SJCRH30 (cell line): ENCODE results near the gene CD164L2. TPM values are rescaled to one million over a fixed set of nuclear protein-coding genes. Genes with fewer than 3 reads are reported as not detected.
A peak's percentile ranks its signal among the peaks of the same experiment; 100 is the strongest.

Experiments used
- DNase-seq, 2 experiments: peaks; one replicate each; pipeline ENCODE4 v3.0.0-alpha.2; 2015 to 2020
- H3K27ac ChIP-seq: fragments of 250-450 bp; sonication (Bioruptor Pico); 2 replicates; pipeline ENCODE4 v1.5.1; 2020; ENCODE audit warnings: mild to moderate bottlenecking, moderate library complexity
- H3K27me3 ChIP-seq: fragments of 250-450 bp; sonication (Bioruptor Pico); 2 replicates; pipeline ENCODE4 v1.5.1; 2020; ENCODE audit warnings: mild to moderate bottlenecking, moderate library complexity
- H3K36me3 ChIP-seq: fragments of 250-450 bp; sonication (Bioruptor Pico); 2 replicates; pipeline ENCODE4 v1.5.1; 2020; ENCODE audit warnings: mild to moderate bottlenecking, moderate library complexity
- H3K4me1 ChIP-seq: fragments of 250-450 bp; sonication (Bioruptor Pico); 2 replicates; pipeline ENCODE4 v1.5.1; 2020; ENCODE audit warnings: mild to moderate bottlenecking, moderate library complexity
- H3K4me3 ChIP-seq: fragments of 250-450 bp; sonication (Bioruptor Pico); 2 replicates; pipeline ENCODE4 v1.5.1; 2020; ENCODE audit warnings: mild to moderate bottlenecking, moderate library complexity
- H3K9me3 ChIP-seq: fragments of 250-450 bp; sonication (Bioruptor Pico); replicated peaks from 2 replicates; pipeline ENCODE4 v1.5.1; 2020; ENCODE audit warnings: mild to moderate bottlenecking, moderate library complexity
- total RNA-seq: library from RNA; depleted of rRNA; stranded (reverse); fragments of >200 nt; shearing (Covaris generic); gene quantifications from 2 replicates; pipeline ENCODE4 v1.2.3, GENCODE V29; 2014

The CD164L2 gene
- total RNA-seq, 1 experiment from 2014 or later, result not detected

- no peak for DNase-seq
- Histone ChIP-seq H3K4me1 (no peaks in the 10 kb centered on the region), H3K27me3 (peaks cover 22% of the 10 kb centered on the region), H3K9me3 (no peaks in the 10 kb centered on the region), H3K27ac (no peak overlapping the region), H3K4me3 (no peak overlapping the region), H3K36me3 (no peaks in the 10 kb centered on the region)
Observed at GRCh38 chr1:27381969-27382762, 967 bp downstream of the CD164L2 start.

- DNase-seq, result no peak
- no peaks in the 10 kb centered on the region for H3K36me3 ChIP-seq
- no peaks in the 10 kb centered on the region for H3K4me1 ChIP-seq
- H3K27me3 ChIP-seq, result peaks cover 26% of the 10 kb centered on the region
- H3K4me3 ChIP-seq, result no peak overlapping the region
- no peak overlapping the region for H3K27ac ChIP-seq
- no peaks in the 10 kb centered on the region for H3K9me3 ChIP-seq
Observed at GRCh38 chr1:27380766-27381733, 2.1 kb downstream of the CD164L2 start.

GRCh38 chr1:27380224-27380623 lies 2.9 kb downstream of the CD164L2 start:
- no peak for DNase-seq
- Histone ChIP-seq H3K27me3 (peaks cover 31% of the 10 kb centered on the region), H3K4me1 (no peaks in the 10 kb centered on the region), H3K27ac (no peak overlapping the region), H3K36me3 (no peaks in the 10 kb centered on the region), H3K9me3 (no peaks in the 10 kb centered on the region), H3K4me3 (no peak overlapping the region)

DNA sequence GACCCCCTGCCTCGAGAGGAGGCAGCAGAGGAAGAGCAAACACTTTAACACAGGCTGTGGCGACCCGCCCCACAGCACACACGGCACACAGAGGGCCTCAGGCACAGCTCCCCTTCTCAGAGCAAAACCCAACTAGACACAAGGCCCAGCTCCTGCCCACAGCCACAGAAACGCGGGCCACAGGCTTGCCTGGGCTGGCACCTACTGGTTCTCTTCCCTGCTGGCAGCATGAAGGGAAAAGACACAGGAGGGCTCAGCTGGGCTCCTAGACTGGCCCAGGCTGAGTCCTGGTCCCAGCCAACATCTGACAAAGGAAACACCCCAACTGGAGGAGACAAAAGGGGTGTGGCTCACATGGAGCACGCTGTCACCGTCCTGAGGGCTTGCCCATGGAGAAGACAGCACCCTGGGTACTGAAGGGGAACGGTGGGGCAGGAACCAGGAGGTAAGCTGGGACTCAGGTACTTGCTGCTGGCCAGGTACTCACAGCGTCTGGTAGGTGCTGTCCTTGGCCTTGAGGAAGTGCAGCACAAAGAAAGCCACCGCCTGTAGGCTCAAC lies 3.5 kb downstream of the CD164L2 start:
- Histone ChIP-seq H3K4me3 (no peak overlapping the region), H3K27me3 (peaks cover 31% of the 10 kb centered on the region)

DNA sequence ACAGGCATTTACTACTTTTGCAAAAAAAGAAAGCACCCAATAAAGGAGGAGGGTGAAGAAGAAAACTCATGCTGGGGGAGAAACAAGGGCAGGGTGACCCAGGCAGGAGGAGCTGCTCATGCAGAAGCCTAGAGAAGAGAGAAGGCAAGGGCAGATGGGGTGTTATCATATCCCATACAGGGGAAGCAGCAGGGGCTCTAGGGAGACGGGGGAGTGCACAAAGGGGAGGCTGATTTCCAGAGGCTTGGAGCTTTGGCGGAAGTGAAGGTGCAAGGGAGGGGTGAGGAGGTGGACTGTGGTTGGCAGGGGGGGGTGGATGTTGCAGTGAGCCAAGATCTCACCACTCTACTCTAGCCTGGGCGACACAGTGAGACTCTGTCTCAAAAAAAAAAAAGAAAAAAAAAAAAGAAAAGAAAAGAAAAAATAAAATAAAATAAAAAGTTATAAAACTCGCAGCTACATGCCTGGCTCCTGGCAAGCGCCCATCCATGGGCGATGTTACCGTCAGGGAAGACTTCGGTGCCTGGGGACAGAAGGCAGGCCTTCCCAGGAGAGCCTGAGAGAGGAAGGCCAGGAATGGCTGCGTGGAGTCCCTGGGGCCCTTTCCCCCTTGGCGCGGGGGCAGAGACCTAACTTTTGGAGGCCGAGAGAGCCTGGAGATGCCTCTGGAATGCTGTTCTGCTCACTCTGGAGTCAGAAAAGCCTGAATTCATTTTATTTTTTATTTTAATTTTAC lies 5.2 kb downstream of the CD164L2 start:
- peaks cover 31% of the 10 kb centered on the region for H3K27me3 ChIP-seq
- no peak for DNase-seq
- H3K4me1 ChIP-seq, result no peaks in the 10 kb centered on the region
- H3K27ac ChIP-seq, result no peak overlapping the region
- no peaks in the 10 kb centered on the region for H3K36me3 ChIP-seq
- H3K4me3 ChIP-seq, result no peak overlapping the region
- no peaks in the 10 kb centered on the region for H3K9me3 ChIP-seq

More for the DNA sequence above, 3.5 kb downstream of the CD164L2 start:
- Histone ChIP-seq H3K9me3 (no peaks in the 10 kb centered on the region), H3K4me1 (no peaks in the 10 kb centered on the region), H3K27ac (no peak overlapping the region), H3K36me3 (no peaks in the 10 kb centered on the region)
- DNase-seq, result no peak

GRCh38 chr1:27374362-27375086 lies 8.6 kb downstream of the CD164L2 start, which contains the start of gene FCN3:
Gene FCN3 (minus strand): TSS chr1:27374824. CDS start chr1:27374818, 6 bp downstream.
- no peak within 1 kb of the TSS for H3K27ac ChIP-seq
- DNase-seq, result no peak
- H3K27me3 ChIP-seq, result peaks cover 15% of the 10 kb centered on the region; the same call in 1 of the 2 replicates
- no peaks in the 10 kb centered on the region for H3K9me3 ChIP-seq
- no peaks in the 10 kb centered on the region for H3K4me1 ChIP-seq
- H3K4me3 ChIP-seq, result no peak within 1 kb of the TSS
- no peaks in the 10 kb centered on the region for H3K36me3 ChIP-seq

DNA sequence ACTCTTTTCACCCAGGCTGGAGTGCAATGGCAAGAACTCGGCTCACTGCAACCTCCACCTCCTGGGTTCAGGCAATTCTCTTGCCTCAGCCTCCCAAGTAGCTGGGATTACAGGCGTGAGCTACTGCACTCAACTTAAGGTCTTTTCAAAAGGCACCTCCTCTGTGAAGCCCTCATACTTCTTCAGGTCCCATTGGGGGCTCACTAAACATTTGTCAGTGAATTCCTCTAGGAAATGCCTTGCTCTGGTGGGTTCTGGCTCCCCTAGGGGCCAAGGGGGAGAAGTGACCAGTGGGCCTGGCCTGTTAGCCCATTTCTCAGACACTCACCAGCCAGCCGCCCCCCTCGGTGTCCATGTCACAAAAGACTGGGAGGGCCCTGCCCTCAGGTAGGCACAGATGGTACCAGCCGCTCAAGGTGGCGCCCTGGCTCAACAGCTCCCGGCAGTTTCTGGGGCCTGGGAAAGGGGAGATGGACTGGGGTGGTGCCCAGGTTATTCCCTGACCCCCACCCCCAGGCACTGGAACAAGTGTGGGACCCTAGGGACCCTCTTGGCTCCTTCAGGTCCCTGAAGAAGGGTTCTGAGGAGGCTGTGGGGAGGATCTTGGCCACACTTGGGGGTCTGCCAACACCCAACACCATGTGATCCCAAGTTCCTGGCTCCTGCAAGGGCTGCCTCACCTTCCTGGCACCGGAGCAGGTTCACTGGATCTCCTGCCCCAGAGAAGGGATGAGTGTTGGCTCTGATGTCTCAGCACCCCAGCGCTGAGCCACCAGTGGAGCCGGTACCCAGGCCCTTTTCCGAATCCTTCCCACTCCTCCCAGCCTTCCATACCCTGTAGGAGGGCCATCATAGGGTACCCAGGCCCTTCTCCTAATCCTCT lies 10.1 kb downstream of the CD164L2 start:
- H3K36me3 ChIP-seq, result no peaks in the 10 kb centered on the region
- no peak overlapping the region for H3K27ac ChIP-seq
- H3K9me3 ChIP-seq, result no peaks in the 10 kb centered on the region
- DNase-seq, result peak in 1 of 2 experiments; percentile 32
- peaks cover 9% of the 10 kb centered on the region; the same call in 1 of the 2 replicates for H3K27me3 ChIP-seq
- no peak overlapping the region for H3K4me3 ChIP-seq
- no peaks in the 10 kb centered on the region for H3K4me1 ChIP-seq

- no peaks in the 10 kb centered on the region for H3K36me3 ChIP-seq
- H3K9me3 ChIP-seq, result no peaks in the 10 kb centered on the region
- peaks cover 9% of the 10 kb centered on the region; the same call in 1 of the 2 replicates for H3K27me3 ChIP-seq
- H3K4me3 ChIP-seq, result no peak overlapping the region
- 0 out of 2 replicates have a peak, but pooled peaks cover 2% of the 10 kb centered on the region for H3K4me1 ChIP-seq
- DNase-seq, result no peak
- H3K27ac ChIP-seq, result no peak overlapping the region
Observed at GRCh38 chr1:27372022-27372807, 10.9 kb downstream of the CD164L2 start.

- Histone ChIP-seq H3K36me3 (no peaks in the 10 kb centered on the region), H3K4me1 (peaks cover 8% of the 10 kb centered on the region; the same call in 1 of the 2 replicates), H3K27me3 (no peaks in the 10 kb centered on the region), H3K4me3 (no peak overlapping the region), H3K27ac (no peak overlapping the region), H3K9me3 (no peaks in the 10 kb centered on the region)
- DNase-seq, result peak in 1 of 2 experiments; percentile 48
Observed at GRCh38 chr1:27368869-27369582, 14.1 kb downstream of the CD164L2 start.

GRCh38 chr1:27367160-27367650 lies 15.9 kb downstream of the CD164L2 start:
- Histone ChIP-seq H3K27me3 (no peaks in the 10 kb centered on the region), H3K36me3 (no peaks in the 10 kb centered on the region), H3K4me3 (peak overlapping the region; percentile 71), H3K4me1 (peaks cover 8% of the 10 kb centered on the region; the same call in 1 of the 2 replicates), H3K9me3 (no peaks in the 10 kb centered on the region), H3K27ac (peak overlapping the region; percentile 59; the same call in 1 of the 2 replicates)
- DNase-seq, result no peak

DNA sequence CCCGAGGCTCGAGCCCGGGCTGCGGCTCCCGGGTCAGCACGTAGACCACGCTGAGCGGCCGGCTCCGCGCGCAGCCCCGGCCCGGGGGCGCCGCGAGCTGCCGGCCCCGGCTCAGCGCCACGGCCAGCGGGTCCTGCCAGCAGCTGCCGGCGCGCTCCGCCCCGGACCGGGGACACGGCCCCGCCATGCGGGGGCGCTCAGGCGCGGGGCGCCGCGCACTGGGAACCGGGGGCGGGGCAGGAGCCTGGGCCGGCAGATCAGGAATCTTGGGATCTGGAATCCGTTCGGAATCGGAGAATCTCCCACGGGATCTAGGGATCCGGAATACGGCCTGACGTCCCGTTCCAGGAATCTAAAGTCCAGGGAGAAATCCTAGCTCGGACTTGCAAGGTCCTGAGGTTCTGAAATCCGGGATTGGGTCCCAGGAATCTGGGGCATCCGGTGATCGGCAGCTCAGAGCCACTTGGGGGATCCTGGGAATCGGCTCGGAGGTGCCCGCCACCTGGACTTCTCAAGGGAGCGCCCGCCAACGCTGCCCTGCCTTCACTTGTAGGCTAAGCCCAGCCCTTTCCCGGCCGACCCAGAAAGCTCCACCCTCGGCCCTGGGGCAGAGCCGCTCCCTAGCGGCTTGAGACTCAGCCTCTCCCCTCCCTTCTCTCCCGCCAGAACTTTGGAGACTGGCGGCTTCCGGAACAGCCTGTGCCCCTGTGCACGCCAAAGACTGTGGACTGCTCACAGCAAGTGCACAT lies 16.5 kb downstream of the CD164L2 start, which contains the start of gene MAP3K6:
MAP3K6 (minus strand) TSS at position 551 of the 749 bp plus-strand sequence; CDS start at position 187, 364 bp downstream.
- Histone ChIP-seq H3K27ac (peak within 1 kb of the TSS; percentile 59), H3K36me3 (no peaks in the 10 kb centered on the region), H3K27me3 (no peaks in the 10 kb centered on the region), H3K4me3 (peak within 1 kb of the TSS; percentile 71), H3K4me1 (peaks cover 8% of the 10 kb centered on the region; the same call in 1 of the 2 replicates), H3K9me3 (no peaks in the 10 kb centered on the region)
- DNase-seq, result peak; percentile 89
